ENCODE data around the gene OR14I1. TPM values are rescaled to one million over a fixed set of nuclear protein-coding genes. Genes with fewer than 3 reads are reported as not detected.
"Not testable (repeated sequence)": the region's sequence is repeated elsewhere in the genome, so short reads cannot be mapped to it uniquely, and the experiment has no call there.

Gene OR14I1
- total RNA-seq, 1 donor from 2014 or later = not detected

DNA sequence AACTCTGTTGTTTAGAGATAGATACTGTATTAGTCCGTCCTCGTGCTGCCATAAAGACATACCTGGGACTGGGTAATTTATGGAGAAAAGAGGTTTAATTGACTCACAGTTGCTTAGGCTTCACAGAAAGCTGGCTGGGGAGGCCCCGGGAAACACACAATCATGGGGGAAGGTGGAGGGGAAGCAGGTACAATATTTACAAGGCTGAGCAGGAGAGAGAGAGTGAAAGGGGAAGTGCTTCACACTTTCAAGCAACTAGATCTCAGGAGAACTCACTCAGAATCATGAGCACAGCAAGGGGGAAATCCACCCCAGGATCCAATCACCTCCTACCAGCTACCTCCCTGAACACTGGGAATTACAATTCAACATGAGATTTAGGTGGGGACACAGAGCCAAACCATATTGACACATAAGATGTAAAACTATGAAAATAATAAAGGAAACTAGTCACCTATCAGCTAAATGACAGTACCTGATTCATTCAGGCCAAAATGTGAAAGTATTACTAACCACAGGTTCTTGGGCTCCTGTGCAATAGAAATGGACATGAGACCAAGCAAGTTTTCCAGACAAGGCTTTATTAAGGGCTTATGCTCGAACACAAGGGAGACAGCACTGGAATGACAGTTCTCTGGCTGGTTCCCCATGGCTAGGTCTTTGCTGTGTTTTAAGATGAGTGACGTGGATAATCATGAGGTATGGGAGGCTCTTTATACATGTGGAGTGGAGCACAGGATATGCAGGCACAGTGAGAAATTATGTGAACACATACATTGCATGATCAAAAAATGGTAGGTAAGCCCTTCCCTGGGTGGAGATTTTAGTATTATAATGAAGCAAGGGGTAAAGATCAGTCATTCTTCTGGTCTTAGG is 38.9 kb downstream of the OR14I1 start:
- intact Hi-C loops (cut with micrococcal nuclease) = not testable (repeated sequence)

DNA sequence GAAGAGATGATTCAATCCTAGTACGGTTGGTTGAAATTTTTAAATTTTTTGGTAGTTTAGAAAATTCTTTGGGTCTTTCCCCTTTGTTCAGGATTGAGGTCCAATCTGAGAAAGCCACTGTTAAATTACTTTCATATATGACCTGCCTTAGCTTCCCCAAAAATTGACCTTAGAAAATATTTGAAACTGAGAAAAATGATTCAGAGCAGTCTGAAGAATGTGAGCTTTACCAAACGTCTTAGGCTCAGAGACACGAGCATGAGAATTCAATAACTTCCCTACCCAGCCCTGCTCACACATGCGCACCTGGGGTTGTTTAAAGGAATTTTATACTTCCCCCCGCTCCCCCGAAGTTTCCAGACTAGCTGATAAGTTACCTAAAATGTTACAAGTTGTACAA is 45.8 kb downstream of the OR14I1 start:
- H3K27me3 Mint-ChIP-seq (ENCODE audit: insufficient read depth); DNase-seq (ENCODE audit: low spot score); H3K4me1 Mint-ChIP-seq (ENCODE audit: low read depth); H3K36me3 Mint-ChIP-seq (ENCODE audit: low read depth); H3K4me3 Mint-ChIP-seq; H3K9me3 Mint-ChIP-seq; H3K27ac Mint-ChIP-seq: not testable (repeated sequence)
- intact Hi-C loops (cut with micrococcal nuclease) = loop anchor here (5.0 kb wide), 1 partner anchor 224 kb away; no protein-coding TSS in a partner anchor

More for the DNA sequence above, 38.9 kb downstream of the OR14I1 start:
- H3K27me3 Mint-ChIP-seq (ENCODE audit: insufficient read depth); H3K4me1 Mint-ChIP-seq (ENCODE audit: low read depth); H3K36me3 Mint-ChIP-seq (ENCODE audit: low read depth); DNase-seq (ENCODE audit: low spot score); H3K27ac Mint-ChIP-seq; H3K4me3 Mint-ChIP-seq; H3K9me3 Mint-ChIP-seq: not testable (repeated sequence)

DNA sequence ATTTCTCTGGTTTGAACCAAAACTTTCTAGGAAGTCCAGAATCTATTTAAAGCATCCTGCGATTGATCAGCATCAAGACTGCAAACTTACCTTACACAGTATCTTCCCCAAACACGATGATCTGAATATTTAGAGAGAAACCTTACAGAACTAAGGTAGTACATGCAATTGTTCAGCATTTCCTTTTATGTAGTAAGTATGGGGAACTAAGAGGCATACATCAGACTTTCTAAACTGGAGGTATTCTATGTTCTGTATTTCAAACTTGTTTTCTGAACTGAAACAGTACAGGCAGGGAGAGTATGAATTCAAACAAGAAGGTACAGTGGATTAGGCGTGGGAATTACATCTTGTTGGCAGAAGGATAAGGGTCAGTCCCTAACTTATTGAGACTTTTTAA is 47.2 kb downstream of the OR14I1 start, which contains the start of gene OR2T27:
Gene OR2T27, minus strand, starts transcription at position 175 of the 400 bp plus-strand sequence. CDS start 4,644 bp downstream, outside the sequence.
- not testable (repeated sequence) for H3K9me3 Mint-ChIP-seq; H3K4me1 Mint-ChIP-seq (ENCODE audit: low read depth); H3K27me3 Mint-ChIP-seq (ENCODE audit: insufficient read depth); H3K4me3 Mint-ChIP-seq; H3K27ac Mint-ChIP-seq; H3K36me3 Mint-ChIP-seq (ENCODE audit: low read depth); DNase-seq (ENCODE audit: low spot score)
- intact Hi-C loops (cut with micrococcal nuclease) = loop anchor here (5.0 kb wide), 1 partner anchor 223 kb away; no protein-coding TSS in a partner anchor

Other genes with a start within 250 kb of the OR14I1 start
- gene OR2T3, start 229.4 kb downstream of the OR14I1 start, total RNA-seq = not detected in 2 replicates
- gene OR2T5, start 214.2 kb downstream of the OR14I1 start, total RNA-seq = not detected in 2 replicates
- gene OR2G6, start 194.7 kb downstream of the OR14I1 start, total RNA-seq = not detected in 2 replicates
- not detected in 2 replicates for gene OR2T29, start 140.0 kb downstream of the OR14I1 start, total RNA-seq
- gene OR2T34, start 128.0 kb downstream of the OR14I1 start, total RNA-seq = not detected in 2 replicates
- not detected in 2 replicates for gene OR2T10, start 105.1 kb downstream of the OR14I1 start, total RNA-seq
- gene OR2T11, start 67.7 kb downstream of the OR14I1 start, total RNA-seq = not detected in 2 replicates
- gene OR2T35, start 57.5 kb downstream of the OR14I1 start, total RNA-seq = not detected in 2 replicates
- gene OR2T27, start 47.2 kb downstream of the OR14I1 start, total RNA-seq = not detected in 2 replicates
- not detected in 2 replicates for gene LYPD8, start 53.0 kb upstream of the OR14I1 start, total RNA-seq
- gene SH3BP5L, start 123.1 kb upstream of the OR14I1 start, total RNA-seq = 29.0 and 30.9 TPM in 2 replicates
- 42.3 and 45.2 TPM in 2 replicates for gene ZNF672, start 135.5 kb upstream of the OR14I1 start, total RNA-seq
- gene ZNF692, start 156.3 kb upstream of the OR14I1 start, total RNA-seq = 89.6 and 91.0 TPM in 2 replicates
- gene PGBD2, start 203.5 kb upstream of the OR14I1 start, total RNA-seq = 7.2 and 8.4 TPM in 2 replicates

Data from activated T-helper 1 cell treated with anti-CD3 and anti-CD28 coated beads, Interleukin-12 subunit alpha, Interleukin-12 subunit beta, Interleukin-2, Interleukin-4 antibody, amounts not matched to agents 30 ng/mL and 10 ng/mL and 1 ng/mL, durations not matched to agents 14 hours and 24 hours and 36 hours (primary cell).